HG03575 (cell line): ENCODE measurements around the gene DPYD.

Experiments
- ATAC-seq: cut with Tn5 transposase; IDR thresholded peaks from one replicate; pipeline ENCODE4 v1.9.1; 2021; ENCODE audit not compliant: unreplicated experiment, insufficient number of reproducible peaks, low FRiP score; ENCODE audit errors: extremely low read depth

DPYD gene

GRCh38 chr1:97660431-97661105 is 260.3 kb downstream of the DPYD start:
- ATAC-seq: no peak

- no peak for ATAC-seq
Observed at GRCh38 chr1:97654876-97655585, 265.8 kb downstream of the DPYD start.

GRCh38 chr1:97651250-97651649 is 269.6 kb downstream of the DPYD start:
- no peak for ATAC-seq

- ATAC-seq: no peak
Observed at GRCh38 chr1:97649591-97649990, 271.2 kb downstream of the DPYD start.

- no peak for ATAC-seq
Observed at GRCh38 chr1:97647776-97648175, 273.1 kb downstream of the DPYD start.

- ATAC-seq: no peak
Observed at GRCh38 chr1:97646071-97646470, 274.8 kb downstream of the DPYD start.

GRCh38 chr1:97640677-97641076 is 280.2 kb downstream of the DPYD start:
- ATAC-seq: no peak

- no peak for ATAC-seq
Observed at GRCh38 chr1:97636941-97637340, 283.9 kb downstream of the DPYD start.

GRCh38 chr1:97634758-97635157 is 286.1 kb downstream of the DPYD start:
- no peak for ATAC-seq

GRCh38 chr1:97632776-97633175 is 288.1 kb downstream of the DPYD start:
- ATAC-seq: no peak

GRCh38 chr1:97632075-97632474 is 288.8 kb downstream of the DPYD start:
- ATAC-seq: no peak

GRCh38 chr1:97630948-97631347 is 289.9 kb downstream of the DPYD start:
- no peak for ATAC-seq

GRCh38 chr1:97630281-97630680 is 290.6 kb downstream of the DPYD start:
- ATAC-seq: no peak

GRCh38 chr1:97623220-97623619 is 297.6 kb downstream of the DPYD start:
- ATAC-seq: no peak

GRCh38 chr1:97621955-97622354 is 298.9 kb downstream of the DPYD start:
- ATAC-seq: no peak

- no peak for ATAC-seq
Observed at GRCh38 chr1:97619706-97620105, 301.1 kb downstream of the DPYD start.

GRCh38 chr1:97610748-97611147 is 310.1 kb downstream of the DPYD start:
- no peak for ATAC-seq

GRCh38 chr1:97610102-97610501 is 310.7 kb downstream of the DPYD start:
- ATAC-seq: no peak

- ATAC-seq: no peak
Observed at GRCh38 chr1:97608272-97608671, 312.6 kb downstream of the DPYD start.

GRCh38 chr1:97603776-97604175 is 317.1 kb downstream of the DPYD start:
- no peak for ATAC-seq

GRCh38 chr1:97603218-97603617 is 317.6 kb downstream of the DPYD start:
- ATAC-seq: no peak
